Neuronal stem cell (in vitro differentiated cells): ENCODE results near the gene NCOA3.
A peak's percentile ranks its signal among the peaks of the same experiment; 100 is the strongest.

Experiments
- DNase-seq: peaks from one replicate; pipeline ENCODE4 v3.0.0-alpha.2; 2013; ENCODE audit warnings: low spot score
- H2AFZ ChIP-seq: one replicate; pipeline ENCODE4 v1.6.1; 2013; ENCODE audit warnings: mild to moderate bottlenecking, low read length, inconsistent platforms
- H2AK5ac ChIP-seq: 2 replicates; pipeline ENCODE4 v1.6.1; 2013; ENCODE audit warnings: low read depth, mild to moderate bottlenecking, inconsistent platforms, low read length, moderate library complexity, mixed read lengths
- H2BK120ac ChIP-seq: 2 replicates; pipeline ENCODE4 v1.6.1; 2013; ENCODE audit warnings: low read depth, mild to moderate bottlenecking, inconsistent platforms, low read length, moderate library complexity, mixed read lengths
- H2BK12ac ChIP-seq: one replicate; pipeline ENCODE4 v1.6.1; 2013; ENCODE audit warnings: low read length, inconsistent platforms
- H2BK15ac ChIP-seq: 2 replicates; pipeline ENCODE4 v1.6.1; 2013; ENCODE audit warnings: mild to moderate bottlenecking, low read length, inconsistent platforms, mixed read lengths
- H2BK5ac ChIP-seq: one replicate; pipeline ENCODE4 v1.6.1; 2013; ENCODE audit warnings: inconsistent platforms, mild to moderate bottlenecking, low read length, moderate library complexity
- H3K14ac ChIP-seq: one replicate; pipeline ENCODE4 v1.6.1; 2013; ENCODE audit warnings: low read length, inconsistent platforms
- H3K18ac ChIP-seq: 2 replicates; pipeline ENCODE4 v1.6.1; 2013; ENCODE audit warnings: low read length, inconsistent platforms
- H3K23ac ChIP-seq: 2 replicates; pipeline ENCODE4 v1.6.1; 2013; ENCODE audit warnings: low read depth, mild to moderate bottlenecking, mixed read lengths, low read length, inconsistent platforms; ENCODE audit not compliant: poor library complexity
- H3K27ac ChIP-seq: replicated peaks from 3 replicates; pipeline ENCODE4 v1.5.1; 2013; ENCODE audit warnings: low read length, inconsistent platforms
- H3K27me3 ChIP-seq, 3 experiments: 2 replicates each; pipeline ENCODE4 v1.6.1; 2013; ENCODE audit warnings: low read length in 3 of 3, mild to moderate bottlenecking in 2 of 3, inconsistent platforms in 1 of 3, low read depth in 1 of 3, mixed read lengths in 1 of 3, moderate library complexity in 1 of 3; ENCODE audit not compliant: control insufficient read depth in 3 of 3, insufficient read depth in 3 of 3
- H3K36me3 ChIP-seq, 2 donors: replicated peaks in 1 of 2; 2 replicates each; pipeline ENCODE4 v1.6.1; 2013; ENCODE audit warnings: low read length in 2 of 2; ENCODE audit not compliant: control insufficient read depth in 2 of 2, insufficient read depth in 2 of 2
- H3K4ac ChIP-seq: 2 replicates; pipeline ENCODE4 v1.6.1; 2013; ENCODE audit warnings: inconsistent platforms, mild to moderate bottlenecking, low read length, moderate library complexity
- H3K4me1 ChIP-seq, 2 donors: 1 replicate in 1 of 2; 2 replicates in 1 of 2; pipeline ENCODE4 v1.6.1; 2013; ENCODE audit warnings: low read length in 2 of 2, low read depth in 1 of 2; ENCODE audit not compliant: control insufficient read depth in 2 of 2, insufficient read depth in 1 of 2
- H3K4me2 ChIP-seq: one replicate; pipeline ENCODE4 v1.6.1; 2013; ENCODE audit warnings: mild to moderate bottlenecking, low read length, inconsistent platforms; ENCODE audit not compliant: insufficient read depth, poor library complexity, severe bottlenecking
- H3K4me3 ChIP-seq, 2 donors: 2 replicates each; pipeline ENCODE4 v1.5.1; 2013; ENCODE audit warnings: low read length in 2 of 2, mild to moderate bottlenecking in 2 of 2, inconsistent platforms in 1 of 2, moderate library complexity in 1 of 2
- H3K79me1 ChIP-seq: one replicate; pipeline ENCODE4 v1.6.1; 2013; ENCODE audit warnings: low read depth, mild to moderate bottlenecking, inconsistent platforms, low read length, moderate library complexity
- H3K9ac ChIP-seq: one replicate; pipeline ENCODE4 v1.6.1; 2013; ENCODE audit warnings: mild to moderate bottlenecking, low read depth, low read length, inconsistent platforms; ENCODE audit not compliant: poor library complexity
- H3K9me3 ChIP-seq, 2 donors: replicated peaks in 1 of 2; 2 replicates each; pipeline versions ENCODE3 to v1.6.1; 2013; ENCODE audit warnings: low read length in 2 of 2, mild to moderate bottlenecking in 2 of 2, inconsistent platforms in 1 of 2, low read depth in 1 of 2, mixed read lengths in 1 of 2, moderate library complexity in 1 of 2; ENCODE audit not compliant: control insufficient read depth in 2 of 2, insufficient read depth in 1 of 2
- H4K8ac ChIP-seq: one replicate; pipeline ENCODE4 v1.6.1; 2013; ENCODE audit warnings: low read depth, mild to moderate bottlenecking, inconsistent platforms, low read length, moderate library complexity
- H4K91ac ChIP-seq: one replicate; pipeline ENCODE4 v1.6.1; 2013; ENCODE audit warnings: low read length, low read depth, mild to moderate bottlenecking, inconsistent platforms; ENCODE audit not compliant: poor library complexity
- WGBS, 2 donors: extraction: QIAGEN DNeasy Blood & Tissue Kit; methylation state at CpG; one replicate each; pipeline ENCODE4 v1.1.7; 2013; ENCODE audit warnings: missing lambda C conversion rate in 2 of 2, mixed read lengths in 1 of 2; ENCODE audit not compliant: insufficient read length in 2 of 2, insufficient replicate concordance in 1 of 2; ENCODE audit errors: extremely low coverage in 2 of 2; 5-methylcytosine and 5-hydroxymethylcytosine counted together

NCOA3 gene

DNA sequence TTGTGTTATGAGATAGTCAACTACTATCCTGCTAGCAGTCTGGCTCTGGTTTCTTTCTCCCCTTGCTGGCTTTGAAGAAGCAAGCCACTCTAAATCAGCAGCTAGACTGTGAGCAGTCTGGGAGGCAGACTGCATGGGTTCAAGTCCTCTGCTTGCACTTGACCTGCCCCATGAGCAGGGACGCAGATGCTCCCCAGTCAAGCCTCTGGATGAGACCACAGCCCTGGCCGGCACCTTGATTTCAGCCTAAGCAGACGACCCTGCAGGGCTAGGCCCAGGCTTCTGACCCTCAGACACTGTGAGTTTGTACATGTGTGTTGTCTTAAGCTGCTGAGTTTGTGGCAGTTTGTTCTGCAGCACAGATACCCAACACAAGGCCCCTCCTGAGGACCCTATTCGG, 177.8 kb downstream of the NCOA3 start:
- Histone ChIP-seq H3K27ac (no peak overlapping the region), H4K8ac (no peak overlapping the region), H3K79me1 (no peaks in the 10 kb centered on the region), H3K4me3 (no peak overlapping the region), H3K27me3 (no peaks in the 10 kb centered on the region), H4K91ac (no peak overlapping the region), H2BK12ac (no peak overlapping the region), H3K9ac (no peak overlapping the region), H3K4me1 (no peaks in the 10 kb centered on the region), H3K9me3 (no peaks in the 10 kb centered on the region), H2BK15ac (no peak overlapping the region), H3K23ac (no peak overlapping the region), H2BK120ac (no peak overlapping the region), H2BK5ac (no peak overlapping the region), H3K18ac (no peak overlapping the region), H3K14ac (no peak overlapping the region), H3K4ac (no peak overlapping the region), H3K36me3 (peaks cover 5 to 25% of the 10 kb centered on the region in 2 donors), H2AK5ac (no peak overlapping the region), H2AFZ (no peak overlapping the region), H3K4me2 (no peak overlapping the region)
- no peak for DNase-seq
- no CpG with 5 or more reads among the region's 4 CpGs for WGBS, 2 donors

DNA sequence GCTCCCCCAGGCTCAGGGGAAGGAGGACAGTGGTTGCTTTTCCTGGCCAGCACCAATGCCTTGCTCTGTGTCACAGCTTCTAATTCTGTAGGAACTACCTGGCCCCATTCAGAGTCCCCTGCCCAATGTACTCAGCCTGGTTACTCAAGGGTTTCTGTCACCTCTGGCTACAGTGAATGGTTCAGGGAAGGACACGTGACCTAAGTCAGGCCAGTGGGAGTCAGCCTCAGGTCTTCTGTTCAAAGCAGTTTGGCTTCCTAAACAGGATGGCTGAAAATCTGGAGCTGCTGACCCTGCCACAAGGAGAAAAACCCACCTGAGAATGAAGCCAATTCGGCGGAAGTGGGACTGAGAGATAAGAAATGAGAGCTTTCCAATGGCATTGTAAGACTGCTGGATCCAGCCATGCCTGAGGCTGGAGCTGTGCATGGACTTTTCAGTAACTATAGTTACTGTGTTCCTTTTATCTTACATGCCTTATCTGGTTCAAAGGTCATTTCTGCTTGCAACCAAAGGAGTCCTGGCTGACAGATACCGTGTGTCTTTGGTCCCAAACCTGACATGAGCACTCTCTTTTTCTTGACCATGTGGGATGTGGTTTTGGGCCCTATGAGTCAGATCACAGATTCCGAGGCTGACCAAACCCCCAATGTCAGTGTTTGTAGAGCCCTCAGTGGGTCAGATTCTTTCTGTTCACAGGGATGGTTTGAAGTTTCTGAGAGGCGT, 179.3 kb downstream of the NCOA3 start:
- DNase-seq = no peak
- H4K91ac ChIP-seq = no peak overlapping the region
- no peak overlapping the region for H3K14ac ChIP-seq
- H3K23ac ChIP-seq = no peak overlapping the region
- H3K4me2 ChIP-seq = no peak overlapping the region
- no peak overlapping the region for H2BK120ac ChIP-seq
- no peak overlapping the region for H3K4ac ChIP-seq
- H2BK12ac ChIP-seq = no peak overlapping the region
- H3K9ac ChIP-seq = no peak overlapping the region
- H3K27me3 ChIP-seq = no peaks in the 10 kb centered on the region
- H2BK15ac ChIP-seq = no peak overlapping the region
- H4K8ac ChIP-seq = no peak overlapping the region
- no peak overlapping the region for H3K27ac ChIP-seq
- H3K4me1 ChIP-seq = no peaks in the 10 kb centered on the region
- no peak overlapping the region for H3K18ac ChIP-seq
- no peak overlapping the region for H2AFZ ChIP-seq
- no peak overlapping the region for H2BK5ac ChIP-seq
- H2AK5ac ChIP-seq = no peak overlapping the region
- no peaks in the 10 kb centered on the region for H3K9me3 ChIP-seq
- whole genome bisulfite sequencing, 2 donors = no CpG with 5 or more reads among the region's 6 CpGs
- H3K36me3 ChIP-seq = peaks cover 5 to 28% of the 10 kb centered on the region in 2 donors
- H3K79me1 ChIP-seq = no peaks in the 10 kb centered on the region
- H3K4me3 ChIP-seq = peak overlapping the region in 1 of 2 donors; percentile 14

DNA sequence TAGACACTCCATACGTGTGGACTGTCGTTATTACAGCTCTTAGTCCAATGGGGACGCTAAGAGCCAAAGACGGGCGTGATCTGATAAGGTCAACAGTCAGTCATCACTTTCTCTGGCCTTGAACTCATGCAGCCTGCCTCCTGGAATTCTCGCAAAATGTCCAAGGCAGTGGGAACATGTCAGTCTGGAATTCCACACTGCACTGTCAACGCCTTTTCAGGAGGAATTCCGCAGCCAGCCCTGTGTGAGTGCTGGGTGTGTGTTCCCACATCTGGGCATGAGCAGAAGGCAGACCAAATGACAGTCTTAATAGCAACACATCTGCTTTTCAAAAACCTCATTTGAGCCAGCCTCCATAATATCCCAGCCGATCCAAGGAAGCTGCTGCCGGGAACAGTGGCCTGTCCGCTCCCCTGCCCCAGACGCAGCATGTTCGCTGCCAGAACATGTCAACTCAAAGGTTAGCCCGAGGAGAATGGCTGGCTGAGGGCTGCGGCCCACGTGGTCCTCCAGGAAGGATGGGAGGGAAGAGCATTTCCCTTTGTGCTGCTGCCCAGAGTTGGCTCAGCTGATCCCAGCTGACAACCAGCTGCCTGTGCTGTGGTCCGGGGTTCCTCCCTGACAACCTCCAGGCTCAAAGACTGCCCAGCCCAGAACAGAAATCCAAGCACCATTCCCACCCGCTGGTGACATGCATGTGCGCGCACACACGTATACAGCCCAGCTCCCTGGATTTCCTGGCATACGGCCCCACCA, 180.5 kb downstream of the NCOA3 start:
- Histone ChIP-seq H2AK5ac (no peak overlapping the region), H2BK15ac (no peak overlapping the region), H3K4me1 (peaks cover 4 to 9% of the 10 kb centered on the region in 2 donors), H3K36me3 (peaks cover 3 to 28% of the 10 kb centered on the region in 2 donors), H3K9me3 (no peaks in the 10 kb centered on the region), H3K27me3 (no peaks in the 10 kb centered on the region), H3K27ac (no peak overlapping the region), H2BK5ac (peak overlapping the region; percentile 27), H2BK120ac (no peak overlapping the region), H3K9ac (no peak overlapping the region), H4K8ac (no peak overlapping the region), H3K4me2 (no peak overlapping the region), H3K23ac (no peak overlapping the region), H3K4ac (no peak overlapping the region), H2BK12ac (no peak overlapping the region), H3K79me1 (no peaks in the 10 kb centered on the region), H2AFZ (no peak overlapping the region), H3K18ac (no peak overlapping the region), H3K4me3 (no peak overlapping the region), H4K91ac (no peak overlapping the region), H3K14ac (peak overlapping the region; percentile 47)
- WGBS, 2 donors = no CpG with 5 or more reads among the region's 22 CpGs
- no peak for DNase-seq

DNA sequence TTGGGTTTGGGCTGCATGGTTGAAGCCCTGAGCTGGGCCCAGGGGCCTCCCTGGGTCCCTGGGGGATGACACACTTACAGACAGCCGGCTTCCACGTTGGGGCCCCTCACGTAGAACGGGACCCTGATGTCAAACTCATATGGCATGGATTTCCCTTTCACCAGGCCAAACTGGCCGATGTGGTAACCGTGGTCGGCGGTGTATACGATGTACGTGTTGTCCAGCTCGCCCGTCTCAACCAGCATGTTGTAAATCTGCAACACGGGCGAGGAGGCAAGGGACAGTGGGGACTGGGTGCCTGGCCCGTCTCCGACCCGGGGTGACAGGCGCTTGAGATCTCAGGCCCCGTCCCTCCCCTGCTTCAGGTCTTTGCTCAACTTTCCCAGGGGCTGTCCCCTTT, 181.2 kb downstream of the NCOA3 start:
- Histone ChIP-seq H3K23ac (peak overlapping the region; percentile 20), H2BK12ac (no peak overlapping the region), H3K18ac (no peak overlapping the region), H2AFZ (no peak overlapping the region), H2AK5ac (no peak overlapping the region), H2BK120ac (no peak overlapping the region), H3K79me1 (no peaks in the 10 kb centered on the region), H3K4ac (no peak overlapping the region), H3K14ac (no peak overlapping the region), H3K36me3 (peaks cover 3 to 26% of the 10 kb centered on the region in 2 donors), H3K9me3 (no peaks in the 10 kb centered on the region), H3K4me2 (no peak overlapping the region), H2BK15ac (no peak overlapping the region), H3K27me3 (no peaks in the 10 kb centered on the region), H4K91ac (no peak overlapping the region), H4K8ac (no peak overlapping the region), H3K27ac (no peak overlapping the region), H3K9ac (no peak overlapping the region), H3K4me3 (no peak overlapping the region), H2BK5ac (peak overlapping the region; percentile 27), H3K4me1 (peaks cover 4 to 9% of the 10 kb centered on the region in 2 donors)
- no peak for DNase-seq
- no CpG with 5 or more reads among the region's 19 CpGs for WGBS, 2 donors
